ENCODE results near the gene DNAH2. TPM values are rescaled to one million over a fixed set of nuclear protein-coding genes. Genes with fewer than 3 reads are reported as not detected.

The DNAH2 gene
- total RNA-seq, 1 experiment from 2014 or later, result 0.15 TPM

GRCh38 chr17:7792611-7793010 is 75.1 kb downstream of the DNAH2 start:
- Histone ChIP-seq H3K56ac (ENCODE audit: insufficient read length, low read depth, low read length) (no peak overlapping the region), H2BK5ac (ENCODE audit: insufficient read length, low read length) (no peak overlapping the region), H3K27ac (ENCODE audit: insufficient read length, low read depth, low read length) (no peak overlapping the region), H3K4ac (ENCODE audit: low read depth, low read length) (no peak overlapping the region), H2BK12ac (ENCODE audit: insufficient read length, low read depth, low read length) (no peak overlapping the region), H3K14ac (ENCODE audit: insufficient read depth, low read length) (no peak overlapping the region), H2BK15ac (ENCODE audit: low read depth, low read length) (no peak overlapping the region), H4K20me1 (ENCODE audit: control insufficient read depth, insufficient read depth, insufficient read length) (no peaks in the 10 kb centered on the region), H2BK20ac (ENCODE audit: low read depth, low read length, poor library complexity, severe bottlenecking) (no peak overlapping the region), H3K9ac (ENCODE audit: extremely low read depth, insufficient read length, low read length) (no peak overlapping the region), H3K4me1 (ENCODE audit: insufficient read depth, low read length) (no peaks in the 10 kb centered on the region; the same call in 1 of the 2 replicates), H3K23me2 (ENCODE audit: insufficient read length, low read depth, low read length, poor library complexity, severe bottlenecking) (peaks cover 5% of the 10 kb centered on the region), H2BK120ac (ENCODE audit: low read depth, low read length, poor library complexity, severe bottlenecking) (no peak overlapping the region), H4K8ac (replicated peaks; ENCODE audit: insufficient read length, low read depth, low read length) (no peak overlapping the region), H3K27me3 (ENCODE audit: insufficient read depth, low read length) (no peaks in the 10 kb centered on the region), H3K18ac (ENCODE audit: insufficient read length, low read depth, low read length) (no peak overlapping the region), H3K23ac (ENCODE audit: insufficient read length, low read depth, low read length) (no peak overlapping the region), H3K79me2 (ENCODE audit: insufficient read depth, low read length) (no peaks in the 10 kb centered on the region), H3T11ph (ENCODE audit: low read length) (no peak overlapping the region), H3K79me1 (ENCODE audit: insufficient read depth, low read depth, low read length, poor library complexity, severe bottlenecking) (no peaks in the 10 kb centered on the region), H4K5ac (ENCODE audit: insufficient read length, low read depth, low read length) (no peak overlapping the region), H2AFZ (ENCODE audit: low read length) (no peak overlapping the region), H2AK5ac (ENCODE audit: insufficient read length, low read length) (no peak overlapping the region), H3K4me2 (ENCODE audit: insufficient read depth, insufficient read length, low read length) (no peak overlapping the region), H3K9me3 (ENCODE audit: control insufficient read depth, low read depth, low read length) (no peaks in the 10 kb centered on the region), H4K91ac (ENCODE audit: insufficient read length, low read depth, low read length) (no peak overlapping the region)
- no peak for DNase-seq
- Mint-ChIP-seq H3K27ac (no peak overlapping the region), H3K27me3 (ENCODE audit: low read depth) (peaks cover 7% of the 10 kb centered on the region), H3K4me3 (no peak overlapping the region), H3K36me3 (ENCODE audit: insufficient read depth in 1 of 3, low read depth in 3 of 3) (no peaks in the 10 kb centered on the region), H3K9me3 (no peaks in the 10 kb centered on the region), H3K4me1 (peaks cover 8 to 9% of the 10 kb centered on the region in 2 experiments)
- no CpG with 5 or more reads among the region's 17 CpGs for WGBS (ENCODE audit: extremely low coverage, insufficient read length, low lambda C conversion rate)
- TF ChIP-seq CTCF (conservative IDR thresholded peaks at IDR 0.05), result no peak
